HEK293 (cell line): ENCODE results near the gene WDR64.

ENCODE experiments used
- CTCF ChIA-PET: fragments of 350-600 bp; formaldehyde crosslinking; extraction: SDS; loops from one replicate; lab custom pipeline; 2021; ENCODE audit warnings: antibody characterized with exemption; lab: Yijun Ruan, JAX
- POLR2A ChIA-PET: fragments of 300-600 bp; formaldehyde crosslinking; extraction: SDS; loops from one replicate; lab custom pipeline; 2020; ENCODE audit warnings: antibody characterized with exemption, inconsistent platforms; lab: Yijun Ruan, JAX
- H3K27ac ChIP-seq: fragments of 200-500 bp; sonication (Bioruptor generic); 2 replicates; pipeline ENCODE4 v1.5.1; 2014; ENCODE audit warnings: low read depth, low read length, control low read depth, inconsistent platforms; ENCODE audit errors: extremely low read depth
- H3K36me3 ChIP-seq, 2 experiments: fragments of 200-500 bp in 1 of 2; sonication (Bioruptor generic) in 1 of 2; 1 replicate in 1 of 2; 2 replicates in 1 of 2; pipeline ENCODE4 v1.5.1; 2014 to 2017; ENCODE audit warnings: inconsistent platforms in 2 of 2, low read length in 2 of 2; ENCODE audit not compliant: control insufficient read depth in 2 of 2, insufficient read depth in 1 of 2
- H3K4me1 ChIP-seq: fragments of 200-500 bp; sonication (Bioruptor generic); 2 replicates; pipeline ENCODE4 v1.5.1; 2014; ENCODE audit warnings: mild to moderate bottlenecking, low read length, inconsistent platforms; ENCODE audit not compliant: control insufficient read depth, insufficient read depth
- H3K4me3 ChIP-seq: 2 replicates; pipeline ENCODE4 v1.5.1; 2011; ENCODE audit warnings: low read depth, mild to moderate bottlenecking, control low read depth, low read length, moderate library complexity
- H3K9me3 ChIP-seq: fragments of 200-500 bp; sonication (Bioruptor generic); 2 replicates; pipeline ENCODE4 v1.5.1; 2014; ENCODE audit warnings: low read depth, low read length, inconsistent platforms; ENCODE audit not compliant: control insufficient read depth, insufficient read depth
- CTCF ChIP-seq: fragments of 450-650 bp; formaldehyde crosslinking; IDR thresholded peaks from 2 replicates; pipeline ENCODE4 v1.5.1; 2016; ENCODE audit warnings: missing biosample characterization, missing genetic modification characterization
- HIC1 ChIP-seq: fragments of 450-650 bp; formaldehyde crosslinking; IDR thresholded peaks from 2 replicates; pipeline ENCODE4 v1.5.1; 2016; ENCODE audit warnings: missing biosample characterization, missing genetic modification characterization
- KLF1 ChIP-seq: fragments of 450-650 bp; formaldehyde crosslinking; IDR thresholded peaks from 2 replicates; pipeline ENCODE4 v1.5.1; 2016; ENCODE audit warnings: missing biosample characterization, missing genetic modification characterization
- KLF8 ChIP-seq: fragments of 450-650 bp; formaldehyde crosslinking; IDR thresholded peaks from 2 replicates; pipeline ENCODE4 v1.5.1; 2016; ENCODE audit warnings: missing biosample characterization, missing genetic modification characterization
- MYNN ChIP-seq: fragments of 450-650 bp; formaldehyde crosslinking; IDR thresholded peaks from 2 replicates; pipeline ENCODE4 v1.5.1; 2016; ENCODE audit warnings: missing biosample characterization, missing genetic modification characterization, borderline replicate concordance
- OSR2 ChIP-seq: fragments of 450-650 bp; formaldehyde crosslinking; IDR thresholded peaks from 2 replicates; pipeline ENCODE4 v1.5.1; 2016; ENCODE audit warnings: missing biosample characterization, missing genetic modification characterization
- PRDM4 ChIP-seq: fragments of 450-650 bp; formaldehyde crosslinking; IDR thresholded peaks from 2 replicates; pipeline ENCODE4 v1.5.1; 2017; ENCODE audit warnings: missing biosample characterization, missing genetic modification characterization
- REPIN1 ChIP-seq: fragments of 450-650 bp; formaldehyde crosslinking; IDR thresholded peaks from 2 replicates; pipeline ENCODE4 v1.5.1; 2017; ENCODE audit warnings: missing biosample characterization, missing genetic modification characterization, low read depth
- TCF7L2 ChIP-seq: IDR thresholded peaks from 2 replicates; pipeline ENCODE4 v1.6.1; 2011; ENCODE audit warnings: low read depth, mild to moderate bottlenecking, inconsistent platforms, low read length, moderate library complexity, borderline replicate concordance
- ZNF140 ChIP-seq: fragments of 450-650 bp; formaldehyde crosslinking; IDR thresholded peaks from 2 replicates; pipeline ENCODE4 v1.5.1; 2016; ENCODE audit warnings: missing biosample characterization, missing genetic modification characterization
- ZNF174 ChIP-seq: fragments of 450-650 bp; formaldehyde crosslinking; IDR thresholded peaks from 2 replicates; pipeline ENCODE4 v1.5.0; 2017; ENCODE audit warnings: missing biosample characterization, mild to moderate bottlenecking, missing genetic modification characterization
- ZNF510 ChIP-seq: fragments of 450-650 bp; formaldehyde crosslinking; IDR thresholded peaks from 2 replicates; pipeline ENCODE4 v1.5.1; 2018; ENCODE audit warnings: mild to moderate bottlenecking, missing genetic modification characterization, missing biosample characterization; ENCODE audit not compliant: insufficient replicate concordance
- ZNF529 ChIP-seq: fragments of 450-650 bp; formaldehyde crosslinking; IDR thresholded peaks from 2 replicates; pipeline ENCODE4 v1.5.1; 2017; ENCODE audit warnings: missing genetic modification characterization, missing biosample characterization; ENCODE audit not compliant: insufficient replicate concordance
- ZNF544 ChIP-seq: fragments of 450-650 bp; formaldehyde crosslinking; IDR thresholded peaks from 2 replicates; pipeline ENCODE4 v1.5.0; 2017; ENCODE audit warnings: missing biosample characterization, missing genetic modification characterization
- ZNF555 ChIP-seq: fragments of 450-650 bp; formaldehyde crosslinking; conservative IDR thresholded peaks from 2 replicates; pipeline ENCODE4 v1.5.1; 2017; ENCODE audit warnings: missing biosample characterization, mild to moderate bottlenecking, missing genetic modification characterization, inconsistent platforms
- ZNF571 ChIP-seq: fragments of 450-650 bp; formaldehyde crosslinking; IDR thresholded peaks from 2 replicates; pipeline ENCODE4 v1.5.0; 2017; ENCODE audit warnings: missing biosample characterization, missing genetic modification characterization
- ZNF610 ChIP-seq: fragments of 450-650 bp; formaldehyde crosslinking; IDR thresholded peaks from 2 replicates; pipeline ENCODE4 v1.5.1; 2016; ENCODE audit warnings: missing biosample characterization, missing genetic modification characterization, borderline replicate concordance
- ZNF658 ChIP-seq: fragments of 450-650 bp; formaldehyde crosslinking; IDR thresholded peaks from 2 replicates; pipeline ENCODE4; 2016; ENCODE audit warnings: missing biosample characterization, missing genetic modification characterization
- ZNF670 ChIP-seq: fragments of 450-650 bp; formaldehyde crosslinking; IDR thresholded peaks from 2 replicates; pipeline ENCODE4 v1.5.1; 2016; ENCODE audit warnings: missing biosample characterization, missing genetic modification characterization, low read depth
- ZNF707 ChIP-seq: fragments of 450-650 bp; formaldehyde crosslinking; IDR thresholded peaks from 2 replicates; pipeline ENCODE4 v1.5.1; 2016; ENCODE audit warnings: missing biosample characterization, missing genetic modification characterization
- TF ChIP-seq, protein P1 (sequence below): fragments of 450-650 bp; formaldehyde crosslinking; optimal IDR thresholded peaks from 2 replicates; pipeline ENCODE3; 2016; ENCODE audit warnings: missing biosample characterization, mild to moderate bottlenecking, missing genetic modification characterization

Gene WDR64

GRCh38 chr1:241765390-241765789 is 113.3 kb downstream of the WDR64 start:
- Histone ChIP-seq H3K36me3 (no peaks in the 10 kb centered on the region), H3K4me1 (no peaks in the 10 kb centered on the region), H3K27ac (no peak overlapping the region), H3K4me3 (no peak overlapping the region), H3K9me3 (no peaks in the 10 kb centered on the region)
- CTCF ChIA-PET, result interaction anchor here (0.6 kb wide), 1 partner anchor 943 kb away, joined by 7 read pairs; no protein-coding TSS in a partner anchor
- POLR2A ChIA-PET, result no interaction called here
- no peak for TF ChIP-seq KLF8
- TF ChIP-seq ZNF140, result no peak

DNA sequence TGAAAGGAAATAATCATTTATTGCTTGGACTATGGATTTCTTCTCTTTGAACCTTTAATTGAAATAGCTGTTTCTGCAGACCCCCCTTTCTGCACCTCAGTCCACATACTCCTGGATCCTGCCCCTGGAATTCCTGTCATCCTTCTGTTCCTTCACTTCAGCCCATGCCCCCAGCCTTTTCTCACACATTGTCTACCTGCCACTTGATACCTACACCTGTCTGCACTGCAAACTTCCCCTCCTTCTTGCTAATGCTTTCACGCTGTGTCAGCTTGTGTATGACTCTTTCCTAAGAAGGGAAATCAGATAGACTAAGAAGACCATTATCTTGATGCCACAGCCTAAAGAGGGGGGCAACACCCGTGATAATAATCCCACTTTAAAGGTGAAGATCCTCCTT is 115.7 kb downstream of the WDR64 start:
- no peak for TF ChIP-seq ZNF555
- H3K27ac ChIP-seq, result no peak overlapping the region
- POLR2A ChIA-PET, result no interaction called here
- CTCF ChIA-PET, result no interaction called here
- no peaks in the 10 kb centered on the region for H3K4me1 ChIP-seq
- H3K9me3 ChIP-seq, result no peaks in the 10 kb centered on the region
- H3K4me3 ChIP-seq, result no peak overlapping the region
- H3K36me3 ChIP-seq, result no peaks in the 10 kb centered on the region

DNA sequence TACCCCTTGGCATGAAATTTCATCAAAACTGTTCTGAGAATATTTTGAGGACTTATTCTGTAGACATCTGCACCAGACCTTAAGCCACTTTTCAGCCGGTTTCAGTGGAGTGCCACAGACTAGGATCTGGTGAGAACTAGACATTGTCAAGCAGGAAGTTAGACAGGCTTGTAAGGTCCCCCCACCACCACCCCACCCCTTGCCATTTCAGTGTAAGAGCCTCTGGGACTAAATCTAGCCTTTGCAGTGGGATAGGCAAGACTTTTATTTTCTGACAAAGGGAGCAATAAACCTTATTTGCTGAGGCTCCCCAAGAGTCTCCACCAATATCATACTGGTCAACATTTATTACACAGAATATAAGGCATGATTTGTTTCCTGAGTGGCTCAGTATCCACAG is 118.0 kb downstream of the WDR64 start:
- TF ChIP-seq ZNF658 (tag by site-specific recombination), result no peak
- TF ChIP-seq MYNN (tag by site-specific recombination), result peak; percentile 86
- TF ChIP-seq, all 188 proteins: peak for 1
- Histone ChIP-seq H3K4me3 (no peak overlapping the region), H3K9me3 (no peaks in the 10 kb centered on the region), H3K36me3 (no peaks in the 10 kb centered on the region), H3K4me1 (peaks cover 10% of the 10 kb centered on the region; the same call in 1 of the 2 replicates), H3K27ac (no peak overlapping the region)
- ChIA-PET POLR2A (no interaction called here), CTCF (no interaction called here)

DNA sequence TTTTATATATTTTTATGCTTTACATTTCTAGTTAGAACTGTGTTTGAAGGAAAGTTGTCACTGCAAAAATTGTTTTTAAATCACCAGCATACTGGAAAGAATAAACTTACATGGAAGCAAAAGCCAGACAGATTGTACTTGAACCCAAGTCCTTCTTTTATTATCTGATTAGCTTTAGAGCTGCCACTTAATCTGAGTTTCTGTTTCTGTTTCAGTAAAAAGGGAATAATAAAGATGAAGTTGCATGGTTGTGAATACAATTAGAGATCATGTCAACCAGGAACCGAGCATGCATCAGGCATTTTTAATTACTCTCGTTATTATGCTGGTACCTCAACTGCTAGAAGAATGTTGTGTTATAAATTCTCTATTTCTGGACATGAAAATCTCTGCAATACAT is 119.0 kb downstream of the WDR64 start:
- ChIA-PET POLR2A (no interaction called here), CTCF (no interaction called here)
- TF ChIP-seq PRDM4 (tag by site-specific recombination), result no peak
- no peak for TF ChIP-seq REPIN1
- no peak for TF ChIP-seq HIC1
- TF ChIP-seq KLF1 (tag by site-specific recombination), result no peak
- TF ChIP-seq, protein P1, sequence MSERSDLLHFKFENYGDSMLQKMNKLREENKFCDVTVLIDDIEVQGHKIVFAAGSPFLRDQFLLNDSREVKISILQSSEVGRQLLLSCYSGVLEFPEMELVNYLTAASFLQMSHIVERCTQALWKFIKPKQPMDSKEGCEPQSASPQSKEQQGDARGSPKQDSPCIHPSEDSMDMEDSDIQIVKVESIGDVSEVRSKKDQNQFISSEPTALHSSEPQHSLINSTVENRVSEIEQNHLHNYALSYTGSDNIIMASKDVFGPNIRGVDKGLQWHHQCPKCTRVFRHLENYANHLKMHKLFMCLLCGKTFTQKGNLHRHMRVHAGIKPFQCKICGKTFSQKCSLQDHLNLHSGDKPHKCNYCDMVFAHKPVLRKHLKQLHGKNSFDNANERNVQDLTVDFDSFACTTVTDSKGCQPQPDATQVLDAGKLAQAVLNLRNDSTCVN (tag by site-specific recombination), result no peak
- TF ChIP-seq ZNF510, result no peak
- TF ChIP-seq ZNF544, result no peak
- no peak for TF ChIP-seq ZNF610 (tag by site-specific recombination)
- no peak for TF ChIP-seq ZNF670 (tag by site-specific recombination)
- TF ChIP-seq ZNF529, result no peak
- no peak for TF ChIP-seq TCF7L2
- TF ChIP-seq ZNF174 (tag by site-specific recombination), result no peak
- TF ChIP-seq ZNF707 (tag by site-specific recombination), result no peak
- TF ChIP-seq ZNF571, result no peak
- no peak for TF ChIP-seq OSR2 (tag by site-specific recombination)
- no peak for TF ChIP-seq CTCF

More for the DNA sequence above, 119.0 kb downstream of the WDR64 start:
- H3K36me3 ChIP-seq, result no peaks in the 10 kb centered on the region
- H3K4me3 ChIP-seq, result no peak overlapping the region
- H3K9me3 ChIP-seq, result no peaks in the 10 kb centered on the region
- no peak overlapping the region for H3K27ac ChIP-seq
- H3K4me1 ChIP-seq, result peaks cover 11% of the 10 kb centered on the region; the same call in 1 of the 2 replicates
